ENCODE measurements around the gene OLIG2.

Gene OLIG2

DNA sequence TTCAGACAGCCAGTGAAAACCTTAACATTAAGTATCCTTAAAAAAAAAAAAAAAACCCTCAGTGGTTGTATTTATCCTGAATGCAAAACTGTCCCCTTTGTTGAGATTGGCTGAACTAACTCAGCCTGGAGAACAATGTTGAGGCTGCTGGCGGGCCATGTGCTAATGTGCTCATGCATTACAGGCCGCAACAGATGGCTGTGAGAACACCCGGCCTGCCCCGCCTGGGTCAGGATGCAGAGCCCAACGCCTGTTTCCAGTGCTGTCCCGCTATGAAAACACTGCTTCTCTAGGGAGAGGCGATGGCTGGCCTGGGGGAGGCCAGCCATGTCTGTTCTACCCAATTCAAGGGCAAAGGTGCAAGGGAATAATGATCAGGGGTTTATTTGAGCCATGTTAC lies 13.8 kb downstream of the OLIG2 start:
- no peak for DNase-seq (ENCODE audit: low read depth)
- TF ChIP-seq, protein P1, sequence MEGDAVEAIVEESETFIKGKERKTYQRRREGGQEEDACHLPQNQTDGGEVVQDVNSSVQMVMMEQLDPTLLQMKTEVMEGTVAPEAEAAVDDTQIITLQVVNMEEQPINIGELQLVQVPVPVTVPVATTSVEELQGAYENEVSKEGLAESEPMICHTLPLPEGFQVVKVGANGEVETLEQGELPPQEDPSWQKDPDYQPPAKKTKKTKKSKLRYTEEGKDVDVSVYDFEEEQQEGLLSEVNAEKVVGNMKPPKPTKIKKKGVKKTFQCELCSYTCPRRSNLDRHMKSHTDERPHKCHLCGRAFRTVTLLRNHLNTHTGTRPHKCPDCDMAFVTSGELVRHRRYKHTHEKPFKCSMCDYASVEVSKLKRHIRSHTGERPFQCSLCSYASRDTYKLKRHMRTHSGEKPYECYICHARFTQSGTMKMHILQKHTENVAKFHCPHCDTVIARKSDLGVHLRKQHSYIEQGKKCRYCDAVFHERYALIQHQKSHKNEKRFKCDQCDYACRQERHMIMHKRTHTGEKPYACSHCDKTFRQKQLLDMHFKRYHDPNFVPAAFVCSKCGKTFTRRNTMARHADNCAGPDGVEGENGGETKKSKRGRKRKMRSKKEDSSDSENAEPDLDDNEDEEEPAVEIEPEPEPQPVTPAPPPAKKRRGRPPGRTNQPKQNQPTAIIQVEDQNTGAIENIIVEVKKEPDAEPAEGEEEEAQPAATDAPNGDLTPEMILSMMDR (IDR thresholded peaks at IDR 0.05; ENCODE audit: insufficient read depth, low read depth, low read length, missing control alignments) = no peak
- H3K4me3 ChIP-seq (ENCODE audit: low read depth, low read length) = no peak overlapping the region

DNA sequence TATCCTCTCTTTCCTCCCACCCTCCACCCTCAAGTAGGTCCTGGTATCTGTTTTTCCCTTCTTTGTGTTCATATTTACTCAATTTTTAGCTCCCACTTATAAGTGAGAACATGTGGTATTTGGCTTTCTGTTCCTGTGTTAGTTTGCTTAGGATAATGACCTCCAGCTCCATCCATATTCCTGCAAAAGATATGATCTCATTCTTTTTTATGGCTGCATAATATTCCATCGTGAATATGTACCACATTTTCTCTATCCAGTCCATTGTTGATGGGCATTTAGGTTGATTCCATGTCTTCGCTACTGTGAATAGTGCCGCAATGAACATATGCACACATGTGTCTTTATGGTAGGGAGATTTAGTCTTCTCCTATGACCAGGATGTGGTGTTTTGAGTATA lies 14.5 kb downstream of the OLIG2 start:
- no peak for DNase-seq (ENCODE audit: low read depth)
- TF ChIP-seq, protein P1 (IDR thresholded peaks at IDR 0.05; ENCODE audit: insufficient read depth, low read depth, low read length, missing control alignments) = no peak
- no peak overlapping the region for H3K4me3 ChIP-seq (ENCODE audit: low read depth, low read length)

DNA sequence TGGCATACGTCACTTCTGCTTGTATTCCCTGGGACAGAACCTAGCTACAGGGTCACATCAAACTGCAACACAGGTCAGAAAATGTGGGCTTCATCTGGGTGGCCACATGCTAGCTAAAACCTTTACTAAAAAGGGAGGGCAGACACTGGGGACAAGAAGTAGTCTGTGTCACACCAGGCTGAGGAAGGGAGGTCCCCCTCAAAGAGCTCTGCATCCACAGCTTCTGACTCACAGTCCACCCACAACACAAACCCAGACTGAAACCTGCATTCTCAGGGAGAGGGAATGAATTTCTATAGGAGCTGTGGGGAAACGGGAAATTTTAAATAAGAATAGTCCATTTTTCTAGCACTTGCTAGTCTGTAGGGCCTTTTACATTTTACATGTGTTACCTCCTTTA lies 16.2 kb downstream of the OLIG2 start:
- no peak overlapping the region for H3K4me3 ChIP-seq (ENCODE audit: low read depth, low read length)
- no peak for DNase-seq (ENCODE audit: low read depth)
- TF ChIP-seq, protein P1 (IDR thresholded peaks at IDR 0.05; ENCODE audit: insufficient read depth, low read depth, low read length, missing control alignments) = no peak

DNA sequence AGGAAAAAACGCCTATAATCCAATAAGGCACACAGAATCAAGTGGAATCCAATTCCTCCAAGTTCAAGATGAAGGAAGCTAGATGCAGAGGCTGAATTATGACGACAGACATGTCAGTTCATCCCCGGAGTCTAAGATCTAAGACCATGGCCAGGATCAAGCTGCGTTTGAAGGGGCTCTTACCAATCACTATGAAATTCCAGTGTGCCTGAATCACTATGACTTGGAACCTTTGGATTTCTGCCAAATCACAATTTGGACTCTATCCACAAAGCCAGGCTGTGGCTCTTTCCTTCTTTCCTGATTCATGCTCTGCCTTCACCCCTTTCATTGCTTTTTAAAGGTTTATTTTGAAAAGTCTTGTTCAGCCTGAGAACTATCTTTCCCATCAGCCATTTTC lies 17.1 kb downstream of the OLIG2 start:
- TF ChIP-seq, protein P1 (IDR thresholded peaks at IDR 0.05; ENCODE audit: insufficient read depth, low read depth, low read length, missing control alignments) = no peak
- DNase-seq (ENCODE audit: low read depth) = no peak
- H3K4me3 ChIP-seq (ENCODE audit: low read depth, low read length) = no peak overlapping the region

DNA sequence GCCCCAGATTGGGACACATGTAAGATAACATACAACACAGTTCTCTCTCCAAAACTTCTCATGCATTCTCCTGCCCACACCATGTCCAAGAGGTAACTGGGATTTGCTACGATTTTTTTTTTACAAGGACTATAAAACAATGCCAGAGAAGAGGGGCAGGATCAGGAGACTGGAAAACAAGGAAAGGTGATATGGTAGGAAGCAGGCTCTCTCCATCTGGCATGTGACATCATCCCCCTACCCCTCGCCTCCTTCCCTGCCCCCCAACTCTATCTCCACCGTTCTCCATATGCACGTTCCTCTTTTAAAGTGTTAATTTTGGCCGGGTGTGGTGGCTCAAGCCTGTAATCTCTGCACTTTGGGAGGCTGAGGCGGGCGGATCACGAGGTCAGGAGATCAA lies 20.7 kb downstream of the OLIG2 start:
- TF ChIP-seq, protein P1 (IDR thresholded peaks at IDR 0.05; ENCODE audit: insufficient read depth, low read depth, low read length, missing control alignments) = no peak
- H3K4me3 ChIP-seq (ENCODE audit: low read depth, low read length) = no peak overlapping the region

DNA sequence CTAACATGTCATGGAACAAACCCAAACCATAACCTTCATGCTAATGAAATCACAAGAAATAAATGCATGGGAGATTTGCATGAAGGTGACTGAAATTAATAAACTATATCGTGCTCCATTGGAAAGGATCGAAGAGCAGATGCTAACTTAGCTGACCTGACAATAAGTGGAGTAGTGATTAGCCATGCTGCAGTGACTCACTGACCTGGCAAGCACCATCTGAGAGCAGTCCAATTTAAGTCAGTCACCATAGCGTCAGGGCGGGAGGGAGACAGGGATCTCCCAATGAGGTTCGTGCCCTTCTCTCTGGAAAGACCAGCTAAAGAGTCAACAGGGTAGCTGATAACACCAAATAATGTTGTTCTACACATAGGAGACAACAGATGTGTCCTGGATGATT lies 21.5 kb downstream of the OLIG2 start:
- TF ChIP-seq, protein P1 (IDR thresholded peaks at IDR 0.05; ENCODE audit: insufficient read depth, low read depth, low read length, missing control alignments) = no peak

More for the DNA sequence above, 20.7 kb downstream of the OLIG2 start:
- DNase-seq (ENCODE audit: low read depth) = no peak

DNA sequence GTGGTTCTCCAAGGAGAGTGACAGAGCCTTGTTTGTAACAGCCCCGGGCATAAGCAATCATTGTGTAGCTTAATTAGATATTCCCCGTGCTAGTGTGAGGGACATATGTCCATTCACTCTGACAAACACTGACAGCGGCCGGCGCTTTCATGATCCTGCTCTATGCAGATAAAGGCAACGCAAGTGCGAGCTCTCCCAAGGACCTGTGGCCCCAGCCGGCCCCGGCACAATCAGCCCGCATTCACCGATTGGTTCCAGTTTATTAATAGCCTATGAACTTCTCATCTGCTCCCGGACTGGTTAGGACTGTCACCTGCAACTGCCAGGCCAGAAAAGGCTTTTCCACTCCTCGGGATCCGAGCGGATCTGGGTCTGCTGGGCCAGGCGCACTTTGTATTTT lies 26.2 kb downstream of the OLIG2 start:
- DNase-seq (ENCODE audit: low read depth) = no peak
- H3K4me3 ChIP-seq (ENCODE audit: low read depth, low read length) = no peak overlapping the region
- TF ChIP-seq, protein P1 (IDR thresholded peaks at IDR 0.05; ENCODE audit: insufficient read depth, low read depth, low read length, missing control alignments) = no peak

More for the DNA sequence above, 21.5 kb downstream of the OLIG2 start:
- H3K4me3 ChIP-seq (ENCODE audit: low read depth, low read length) = no peak overlapping the region
- DNase-seq (ENCODE audit: low read depth) = no peak

Measured in GM12865 (cell line).